Omental fat pad (tissue), 4 donors: ENCODE measurements around the gene CRB2. TPM values are rescaled to one million over a fixed set of nuclear protein-coding genes. Genes with fewer than 3 reads are reported as not detected.
A peak's percentile ranks its signal among the peaks of the same experiment; 100 is the strongest.

Source experiments
- ATAC-seq: fragments of 150-250 bp; one replicate; pipeline ENCODE4 v1.9.1; 2016; ENCODE audit warnings: mild to moderate bottlenecking, moderate library complexity; ENCODE audit not compliant: low FRiP score
- DNase-seq: peaks from one replicate; pipeline ENCODE4 v3.0.0-alpha.2; 2019; ENCODE audit warnings: low spot score
- total RNA-seq, 4 donors: library from RNA; depleted of rRNA; stranded (reverse); fragments of >200 nt; gene quantifications; one replicate each; pipeline ENCODE4 v1.1.0, GENCODE V29; 2016
- TF ChIP-seq, protein P1 (sequence below), 3 donors: fragments of 450-650 bp; IDR thresholded peaks; one replicate each; pipeline ENCODE4 v1.5.1; 2016 to 2017; ENCODE audit warnings: antibody characterized with exemption in 3 of 3, mild to moderate bottlenecking in 3 of 3, moderate library complexity in 2 of 3

The CRB2 gene
- total RNA-seq, 4 donors from 2014 or later: 0.32 to 16.2 (median 3.5) TPM

DNA sequence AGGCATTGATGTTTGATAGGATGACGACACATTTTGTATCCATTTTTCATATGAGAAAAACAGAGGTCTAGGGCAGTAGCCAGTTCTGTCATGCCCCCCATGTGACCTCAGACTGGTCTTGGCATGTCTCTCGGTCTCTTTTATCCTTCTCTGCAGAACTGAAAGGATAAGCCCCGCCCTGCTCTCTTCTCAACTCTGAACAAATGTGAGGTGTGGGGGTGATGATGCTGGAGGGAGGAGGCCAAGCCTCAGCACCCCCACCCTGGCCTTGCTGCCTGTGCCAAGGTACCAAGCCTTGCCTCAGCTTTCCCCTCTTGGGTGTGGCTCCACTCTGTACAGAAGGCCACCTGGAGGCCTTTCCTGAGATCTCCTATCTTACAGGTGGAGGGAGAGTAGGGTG, 19.5 kb upstream of the CRB2 start:
- DNase-seq (no peak), ATAC-seq (no peak)
- TF ChIP-seq, protein P1, sequence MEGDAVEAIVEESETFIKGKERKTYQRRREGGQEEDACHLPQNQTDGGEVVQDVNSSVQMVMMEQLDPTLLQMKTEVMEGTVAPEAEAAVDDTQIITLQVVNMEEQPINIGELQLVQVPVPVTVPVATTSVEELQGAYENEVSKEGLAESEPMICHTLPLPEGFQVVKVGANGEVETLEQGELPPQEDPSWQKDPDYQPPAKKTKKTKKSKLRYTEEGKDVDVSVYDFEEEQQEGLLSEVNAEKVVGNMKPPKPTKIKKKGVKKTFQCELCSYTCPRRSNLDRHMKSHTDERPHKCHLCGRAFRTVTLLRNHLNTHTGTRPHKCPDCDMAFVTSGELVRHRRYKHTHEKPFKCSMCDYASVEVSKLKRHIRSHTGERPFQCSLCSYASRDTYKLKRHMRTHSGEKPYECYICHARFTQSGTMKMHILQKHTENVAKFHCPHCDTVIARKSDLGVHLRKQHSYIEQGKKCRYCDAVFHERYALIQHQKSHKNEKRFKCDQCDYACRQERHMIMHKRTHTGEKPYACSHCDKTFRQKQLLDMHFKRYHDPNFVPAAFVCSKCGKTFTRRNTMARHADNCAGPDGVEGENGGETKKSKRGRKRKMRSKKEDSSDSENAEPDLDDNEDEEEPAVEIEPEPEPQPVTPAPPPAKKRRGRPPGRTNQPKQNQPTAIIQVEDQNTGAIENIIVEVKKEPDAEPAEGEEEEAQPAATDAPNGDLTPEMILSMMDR (IDR thresholded peaks at IDR 0.05): no peak

DNA sequence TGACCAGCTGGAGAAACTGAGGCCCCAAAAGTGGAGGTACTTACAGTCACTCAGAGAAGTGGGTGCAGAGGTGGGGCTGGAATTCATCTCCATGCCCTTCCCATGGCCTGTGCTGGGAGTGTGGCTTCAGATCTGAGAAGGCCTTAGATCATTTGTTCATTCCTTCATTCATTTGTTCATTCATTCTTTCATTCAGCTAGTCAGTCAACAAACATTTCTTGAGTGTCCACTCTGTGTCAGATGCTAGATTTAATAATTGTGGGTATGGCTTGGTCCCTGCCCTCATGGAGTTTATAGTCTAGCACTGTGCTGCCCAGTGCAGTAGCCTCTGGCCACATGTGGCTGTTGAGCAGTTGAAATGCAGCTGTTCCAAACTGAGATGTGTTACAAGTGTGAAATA, 19.0 kb upstream of the CRB2 start:
- DNase-seq: no peak
- TF ChIP-seq, protein P1 (IDR thresholded peaks at IDR 0.05): no peak
- no peak for ATAC-seq

DNA sequence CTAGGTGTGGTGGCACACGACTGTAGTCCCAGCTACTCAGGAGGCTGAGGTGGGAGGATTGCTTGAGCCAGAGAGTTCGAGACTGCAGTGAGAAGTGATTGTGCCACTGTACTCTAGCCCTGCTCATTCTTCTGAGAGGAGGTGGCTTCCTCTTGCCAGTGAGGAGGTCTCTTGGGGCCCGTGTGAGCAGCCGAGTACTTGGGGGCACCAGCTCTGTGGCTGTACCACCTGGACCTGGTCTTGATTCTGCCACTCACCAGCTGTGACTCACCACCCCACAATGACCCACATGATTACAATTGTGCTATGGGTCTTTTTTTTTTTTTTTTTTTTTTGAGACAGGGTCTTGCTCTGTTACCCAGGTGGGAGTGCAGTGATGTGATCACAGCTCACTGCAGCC, 18.0 kb upstream of the CRB2 start:
- DNase-seq: no peak
- TF ChIP-seq, protein P1 (IDR thresholded peaks at IDR 0.05): no peak
- ATAC-seq: no peak

DNA sequence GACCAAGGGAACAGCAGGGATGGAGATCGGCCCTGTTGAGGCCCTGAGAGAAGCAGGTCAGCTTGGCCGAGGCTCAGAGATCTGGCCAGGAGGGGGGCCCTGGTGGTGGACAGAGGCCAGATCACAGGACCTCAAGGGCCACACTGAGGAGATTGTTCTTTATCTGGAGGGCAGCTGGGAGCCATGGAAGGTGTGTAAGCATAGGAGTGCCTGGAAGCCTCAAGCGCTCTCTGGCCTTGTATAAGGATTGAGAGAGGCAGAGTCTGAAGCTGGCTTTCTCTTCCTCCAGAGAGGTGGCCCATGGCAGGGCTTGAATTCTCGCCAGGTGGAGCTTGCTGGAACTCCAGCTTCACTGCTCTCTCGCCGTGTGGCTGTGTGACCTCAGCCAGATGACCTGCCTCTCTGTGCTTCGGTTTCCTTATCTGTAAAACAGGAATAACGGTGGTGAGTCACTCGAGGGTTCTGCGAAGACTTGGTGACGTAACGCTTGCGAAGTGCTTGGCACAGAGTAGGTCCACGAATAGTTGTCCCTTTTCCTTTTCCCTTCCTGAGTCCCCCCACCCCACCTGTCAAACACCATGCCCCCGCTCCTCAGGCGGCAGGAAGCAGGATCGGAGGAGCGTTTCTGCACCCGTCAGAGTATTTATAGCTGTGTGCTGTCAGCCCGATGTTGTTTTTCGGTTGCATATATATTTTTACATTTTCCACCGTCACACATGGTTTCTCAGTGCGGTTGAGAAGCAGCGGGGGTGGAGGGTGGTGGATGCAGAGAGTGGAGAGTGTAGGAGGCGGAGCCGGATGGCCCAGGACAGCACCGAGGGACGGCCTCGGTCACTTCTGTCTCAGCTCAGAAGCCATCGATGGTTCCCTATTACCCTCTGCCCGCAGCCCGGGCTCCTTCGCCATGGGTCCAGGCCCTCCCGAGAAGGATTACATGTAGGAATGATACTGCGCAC, 17.0 kb upstream of the CRB2 start:
- TF ChIP-seq, protein P1 (IDR thresholded peaks at IDR 0.05): no peak
- DNase-seq (no peak), ATAC-seq (peak; percentile 5)

DNA sequence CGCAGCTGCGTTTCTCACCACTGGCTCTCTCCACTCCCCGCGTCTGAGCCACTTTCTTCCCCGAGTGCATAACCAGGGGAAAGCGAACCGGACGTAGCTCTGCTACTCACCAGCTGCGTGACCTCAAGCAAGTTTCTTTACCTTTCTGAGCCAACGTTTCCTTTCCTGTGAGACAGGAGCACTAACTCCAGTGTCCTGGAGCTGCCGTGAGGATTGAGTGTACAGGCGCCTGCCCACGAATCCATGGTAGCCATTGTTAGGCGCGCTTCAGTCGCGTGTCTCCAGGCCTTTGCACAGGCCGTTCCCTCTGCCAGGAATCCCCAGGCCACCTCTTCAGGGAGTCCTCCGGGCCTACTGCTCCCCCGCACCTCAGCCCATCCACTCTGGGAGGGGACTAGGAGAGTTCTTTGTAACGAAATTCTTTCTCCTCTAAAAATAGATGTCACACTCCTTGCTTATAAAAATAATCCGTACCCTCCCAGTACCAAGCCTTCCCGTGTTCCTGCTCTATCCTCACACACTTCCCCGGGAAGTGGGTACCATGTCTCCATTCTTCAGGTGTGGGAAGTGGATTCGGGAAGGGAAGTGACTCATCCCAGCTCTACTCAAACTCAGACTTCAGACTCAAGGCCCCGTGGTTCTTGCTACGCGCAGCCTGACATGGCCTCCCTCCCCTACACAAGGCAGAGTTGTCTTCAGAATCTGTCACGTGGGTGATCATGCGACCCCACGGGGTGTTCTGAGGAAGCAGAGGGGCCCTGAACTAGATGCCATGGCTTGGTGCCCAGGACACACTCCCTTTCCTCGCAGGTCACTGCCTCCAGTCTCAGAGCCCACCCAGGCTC, 16.1 kb upstream of the CRB2 start:
- DNase-seq (no peak), ATAC-seq (peak; percentile 26)
- TF ChIP-seq, protein P1 (IDR thresholded peaks at IDR 0.05): no peak

DNA sequence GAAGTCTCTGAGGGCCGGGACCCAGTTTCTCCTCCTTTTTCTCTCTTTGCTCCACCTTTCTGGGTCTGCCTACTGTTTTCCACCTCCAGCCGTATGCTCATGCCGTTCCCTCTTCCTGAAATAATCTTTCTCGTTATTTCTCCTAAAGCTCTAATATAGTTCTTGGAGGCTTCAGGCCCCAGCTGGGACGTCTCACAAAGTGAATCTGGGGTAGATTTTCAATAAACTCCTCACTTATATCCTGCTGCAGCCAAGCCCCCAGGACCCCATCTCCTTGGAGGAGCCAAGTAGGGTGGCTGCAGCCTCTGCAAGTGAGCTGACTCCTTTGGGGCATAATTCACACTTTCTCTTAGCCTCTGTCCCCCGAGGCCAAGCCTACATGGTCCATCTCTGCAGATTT, 14.2 kb upstream of the CRB2 start:
- no peak for DNase-seq
- TF ChIP-seq, protein P1 (IDR thresholded peaks at IDR 0.05): no peak
- no peak for ATAC-seq
